WTC11 (cell line): ENCODE measurements around the gene EOMES. TPM values are rescaled to one million over a fixed set of nuclear protein-coding genes. Genes with fewer than 3 reads are reported as not detected.

Experiments
- ATAC-seq: fragments of 200-7000 bp; cut with Tn5 transposase; 2 replicates; pipeline ENCODE4 v1.10.0; 2021; ENCODE audit warnings: mild to moderate bottlenecking, moderate library complexity
- CTCF ChIA-PET: fragments of 300-600 bp; sonication (Branson Sonifier 250); formaldehyde crosslinking; loops from one replicate; lab custom pipeline; 2021; ENCODE audit warnings: antibody characterized with exemption; lab: Charles Lee
- POLR2A ChIA-PET: fragments of 350-600 bp; sonication (Branson Sonifier 250); formaldehyde crosslinking; loops from one replicate; lab custom pipeline; 2021; ENCODE audit warnings: antibody characterized with exemption; lab: Charles Lee
- DNase-seq: peaks from one replicate; pipeline ENCODE4 v3.0.0; 2021; ENCODE audit warnings: low spot score
- H3K27ac Mint-ChIP-seq: 2 replicates; pipeline ENCODE4 v1.8.0; 2021; ENCODE audit warnings: mixed read lengths
- H3K27me3 Mint-ChIP-seq: 2 replicates; pipeline ENCODE4 v1.8.0; 2021; ENCODE audit warnings: low read depth, mild to moderate bottlenecking, moderate library complexity, mixed read lengths
- H3K36me3 Mint-ChIP-seq: 2 replicates; pipeline ENCODE4 v1.8.0; 2021; ENCODE audit warnings: mixed read lengths
- H3K4me1 Mint-ChIP-seq: 2 replicates; pipeline ENCODE4 v1.8.0; 2022; ENCODE audit warnings: mixed read lengths
- H3K4me3 Mint-ChIP-seq: 2 replicates; pipeline ENCODE4 v1.8.0; 2021; ENCODE audit warnings: mild to moderate bottlenecking, moderate library complexity, mixed read lengths
- H3K9me3 Mint-ChIP-seq: 2 replicates; pipeline ENCODE4 v1.8.0; 2021; ENCODE audit warnings: mixed read lengths
- FOXK1 ChIP-seq: sonication (generic); formaldehyde crosslinking; IDR thresholded peaks from 2 replicates; pipeline ENCODE4 v1.8.0; 2022; ENCODE audit warnings: mild to moderate bottlenecking, moderate library complexity, missing genetic modification reagents
- GABPB1 ChIP-seq: sonication (generic); formaldehyde crosslinking; IDR thresholded peaks from 2 replicates; pipeline ENCODE4 v1.8.1; 2023; ENCODE audit warnings: mild to moderate bottlenecking, missing genetic modification reagents
- KAT7 ChIP-seq: sonication (generic); formaldehyde crosslinking; IDR thresholded peaks from 2 replicates; pipeline ENCODE4 v1.8.1; 2023; ENCODE audit warnings: missing genetic modification reagents, mild to moderate bottlenecking, borderline replicate concordance
- MXD4 ChIP-seq: fragments of 250-450 bp; sonication (Bioruptor Pico); IDR thresholded peaks from 2 replicates; pipeline ENCODE4 v1.8.0; 2021; ENCODE audit warnings: mild to moderate bottlenecking, moderate library complexity, borderline replicate concordance
- NFATC4 ChIP-seq: fragments of 250-450 bp; sonication (Bioruptor Pico); IDR thresholded peaks from 2 replicates; pipeline ENCODE4 v1.9.0; 2021; ENCODE audit warnings: mild to moderate bottlenecking
- NR2C2 ChIP-seq: sonication (generic); formaldehyde crosslinking; IDR thresholded peaks from 2 replicates; pipeline ENCODE4 v1.8.0; 2022; ENCODE audit warnings: mild to moderate bottlenecking, missing genetic modification reagents
- RELA ChIP-seq: sonication (generic); formaldehyde crosslinking; IDR thresholded peaks from 2 replicates; pipeline ENCODE4 v1.8.1; 2022; ENCODE audit warnings: missing genetic modification reagents, mild to moderate bottlenecking, borderline replicate concordance
- SMAD4 ChIP-seq: sonication (generic); formaldehyde crosslinking; IDR thresholded peaks from 2 replicates; pipeline ENCODE4 v1.8.0; 2022; ENCODE audit warnings: mild to moderate bottlenecking, missing genetic modification reagents
- TP53 ChIP-seq: sonication (generic); formaldehyde crosslinking; IDR thresholded peaks from 2 replicates; pipeline ENCODE4 v1.8.1; 2023; ENCODE audit warnings: mild to moderate bottlenecking, missing genetic modification reagents
- ZBTB21 ChIP-seq: sonication (generic); formaldehyde crosslinking; IDR thresholded peaks from 2 replicates; pipeline ENCODE4 v1.8.1; 2023; ENCODE audit warnings: mild to moderate bottlenecking, missing genetic modification reagents, borderline replicate concordance
- total RNA-seq: library from RNA; stranded (reverse); gene quantifications from 3 replicates; pipeline ENCODE4 v1.2.3, GENCODE V29; 2021
- TF ChIP-seq, protein P1 (sequence below): sonication (generic); formaldehyde crosslinking; IDR thresholded peaks from 2 replicates; pipeline ENCODE4 v1.8.0; 2023; ENCODE audit warnings: missing genetic modification reagents, mild to moderate bottlenecking, borderline replicate concordance
- TF ChIP-seq, protein P2 (sequence below): fragments of 250-450 bp; sonication (Bioruptor Pico); IDR thresholded peaks from 2 replicates; pipeline ENCODE4 v1.9.0; 2021; ENCODE audit warnings: mild to moderate bottlenecking
- TF ChIP-seq, protein P3 (sequence below): sonication (generic); formaldehyde crosslinking; IDR thresholded peaks from 2 replicates; pipeline ENCODE4 v1.8.0; 2023; ENCODE audit warnings: mild to moderate bottlenecking, missing genetic modification reagents
- TF ChIP-seq, protein P4 (sequence below): sonication (generic); formaldehyde crosslinking; IDR thresholded peaks from 2 replicates; pipeline ENCODE4 v1.8.1; 2023; ENCODE audit warnings: mild to moderate bottlenecking, missing genetic modification reagents, moderate library complexity
- TF ChIP-seq, protein P5 (sequence below): sonication (generic); formaldehyde crosslinking; IDR thresholded peaks from 2 replicates; pipeline ENCODE4 v1.8.0; 2022; ENCODE audit warnings: mild to moderate bottlenecking, missing genetic modification reagents
- TF ChIP-seq, protein P6 (sequence below): fragments of 250-450 bp; sonication (Bioruptor Pico); IDR thresholded peaks from 2 replicates; pipeline ENCODE4 v1.9.0; 2021; ENCODE audit warnings: moderate library complexity, mild to moderate bottlenecking, inconsistent platforms, borderline replicate concordance
- TF ChIP-seq, protein P7 (sequence below): fragments of 250-450 bp; sonication (Bioruptor Pico); IDR thresholded peaks from 2 replicates; pipeline ENCODE4 v1.9.0; 2021; ENCODE audit warnings: mild to moderate bottlenecking

EOMES gene
- total RNA-seq, 1 experiment from 2014 or later = 1.4 TPM

DNA sequence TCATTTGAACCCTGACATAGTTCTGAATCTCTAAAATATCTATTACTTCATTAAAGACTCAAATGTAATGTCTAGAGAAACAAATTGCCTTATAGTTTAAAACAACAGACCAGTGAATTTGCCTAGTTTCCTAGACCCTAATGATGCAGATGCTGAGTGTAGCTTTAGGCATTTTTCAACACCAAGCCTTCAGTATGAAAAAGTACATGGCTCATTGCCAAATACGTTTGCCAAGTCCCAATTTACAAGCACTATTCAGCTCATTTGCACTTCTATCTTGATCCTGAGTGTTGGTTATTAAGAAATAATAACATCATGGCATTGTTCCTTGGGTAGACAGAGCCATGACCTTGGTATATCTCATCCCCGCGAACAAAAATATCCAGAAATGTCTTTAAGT lies 46.8 kb downstream of the EOMES start (continued):
- TF ChIP-seq, protein P1, sequence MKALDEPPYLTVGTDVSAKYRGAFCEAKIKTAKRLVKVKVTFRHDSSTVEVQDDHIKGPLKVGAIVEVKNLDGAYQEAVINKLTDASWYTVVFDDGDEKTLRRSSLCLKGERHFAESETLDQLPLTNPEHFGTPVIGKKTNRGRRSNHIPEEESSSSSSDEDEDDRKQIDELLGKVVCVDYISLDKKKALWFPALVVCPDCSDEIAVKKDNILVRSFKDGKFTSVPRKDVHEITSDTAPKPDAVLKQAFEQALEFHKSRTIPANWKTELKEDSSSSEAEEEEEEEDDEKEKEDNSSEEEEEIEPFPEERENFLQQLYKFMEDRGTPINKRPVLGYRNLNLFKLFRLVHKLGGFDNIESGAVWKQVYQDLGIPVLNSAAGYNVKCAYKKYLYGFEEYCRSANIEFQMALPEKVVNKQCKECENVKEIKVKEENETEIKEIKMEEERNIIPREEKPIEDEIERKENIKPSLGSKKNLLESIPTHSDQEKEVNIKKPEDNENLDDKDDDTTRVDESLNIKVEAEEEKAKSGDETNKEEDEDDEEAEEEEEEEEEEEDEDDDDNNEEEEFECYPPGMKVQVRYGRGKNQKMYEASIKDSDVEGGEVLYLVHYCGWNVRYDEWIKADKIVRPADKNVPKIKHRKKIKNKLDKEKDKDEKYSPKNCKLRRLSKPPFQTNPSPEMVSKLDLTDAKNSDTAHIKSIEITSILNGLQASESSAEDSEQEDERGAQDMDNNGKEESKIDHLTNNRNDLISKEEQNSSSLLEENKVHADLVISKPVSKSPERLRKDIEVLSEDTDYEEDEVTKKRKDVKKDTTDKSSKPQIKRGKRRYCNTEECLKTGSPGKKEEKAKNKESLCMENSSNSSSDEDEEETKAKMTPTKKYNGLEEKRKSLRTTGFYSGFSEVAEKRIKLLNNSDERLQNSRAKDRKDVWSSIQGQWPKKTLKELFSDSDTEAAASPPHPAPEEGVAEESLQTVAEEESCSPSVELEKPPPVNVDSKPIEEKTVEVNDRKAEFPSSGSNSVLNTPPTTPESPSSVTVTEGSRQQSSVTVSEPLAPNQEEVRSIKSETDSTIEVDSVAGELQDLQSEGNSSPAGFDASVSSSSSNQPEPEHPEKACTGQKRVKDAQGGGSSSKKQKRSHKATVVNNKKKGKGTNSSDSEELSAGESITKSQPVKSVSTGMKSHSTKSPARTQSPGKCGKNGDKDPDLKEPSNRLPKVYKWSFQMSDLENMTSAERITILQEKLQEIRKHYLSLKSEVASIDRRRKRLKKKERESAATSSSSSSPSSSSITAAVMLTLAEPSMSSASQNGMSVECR (CRISPR knock-in tag) = no peak
- TF ChIP-seq NR2C2 (CRISPR knock-in tag) (no peak), KAT7 (no peak)

DNA sequence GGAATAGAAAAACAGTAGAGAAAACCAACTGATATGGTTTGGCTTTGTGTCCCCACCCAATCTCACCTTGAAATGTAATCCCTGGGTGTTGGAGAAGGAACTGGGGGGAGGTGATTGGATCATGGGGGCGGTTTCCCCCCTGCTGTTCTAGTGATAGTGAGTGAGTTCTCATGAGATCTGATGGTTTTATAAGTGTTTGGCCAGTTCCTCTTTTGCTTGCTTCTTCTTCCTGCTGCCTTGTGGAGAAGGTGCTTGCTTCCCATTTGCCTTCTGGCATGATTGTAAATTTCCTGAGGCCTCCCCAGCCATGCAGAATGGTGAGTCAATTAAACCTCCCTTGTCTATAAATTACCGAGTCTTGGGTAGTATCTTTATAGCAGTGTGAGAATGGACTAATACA lies 48.4 kb downstream of the EOMES start:
- no peaks in the 10 kb centered on the region for H3K36me3 Mint-ChIP-seq
- H3K9me3 Mint-ChIP-seq = no peaks in the 10 kb centered on the region
- no peaks in the 10 kb centered on the region for H3K27me3 Mint-ChIP-seq
- ChIA-PET POLR2A (no interaction called here), CTCF (no interaction called here)
- H3K27ac Mint-ChIP-seq = no peak overlapping the region
- H3K4me3 Mint-ChIP-seq = no peak overlapping the region
- TF ChIP-seq, protein P2, sequence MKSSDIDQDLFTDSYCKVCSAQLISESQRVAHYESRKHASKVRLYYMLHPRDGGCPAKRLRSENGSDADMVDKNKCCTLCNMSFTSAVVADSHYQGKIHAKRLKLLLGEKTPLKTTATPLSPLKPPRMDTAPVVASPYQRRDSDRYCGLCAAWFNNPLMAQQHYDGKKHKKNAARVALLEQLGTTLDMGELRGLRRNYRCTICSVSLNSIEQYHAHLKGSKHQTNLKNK (CRISPR knock-in tag) = no peak
- TF ChIP-seq, protein P3, sequence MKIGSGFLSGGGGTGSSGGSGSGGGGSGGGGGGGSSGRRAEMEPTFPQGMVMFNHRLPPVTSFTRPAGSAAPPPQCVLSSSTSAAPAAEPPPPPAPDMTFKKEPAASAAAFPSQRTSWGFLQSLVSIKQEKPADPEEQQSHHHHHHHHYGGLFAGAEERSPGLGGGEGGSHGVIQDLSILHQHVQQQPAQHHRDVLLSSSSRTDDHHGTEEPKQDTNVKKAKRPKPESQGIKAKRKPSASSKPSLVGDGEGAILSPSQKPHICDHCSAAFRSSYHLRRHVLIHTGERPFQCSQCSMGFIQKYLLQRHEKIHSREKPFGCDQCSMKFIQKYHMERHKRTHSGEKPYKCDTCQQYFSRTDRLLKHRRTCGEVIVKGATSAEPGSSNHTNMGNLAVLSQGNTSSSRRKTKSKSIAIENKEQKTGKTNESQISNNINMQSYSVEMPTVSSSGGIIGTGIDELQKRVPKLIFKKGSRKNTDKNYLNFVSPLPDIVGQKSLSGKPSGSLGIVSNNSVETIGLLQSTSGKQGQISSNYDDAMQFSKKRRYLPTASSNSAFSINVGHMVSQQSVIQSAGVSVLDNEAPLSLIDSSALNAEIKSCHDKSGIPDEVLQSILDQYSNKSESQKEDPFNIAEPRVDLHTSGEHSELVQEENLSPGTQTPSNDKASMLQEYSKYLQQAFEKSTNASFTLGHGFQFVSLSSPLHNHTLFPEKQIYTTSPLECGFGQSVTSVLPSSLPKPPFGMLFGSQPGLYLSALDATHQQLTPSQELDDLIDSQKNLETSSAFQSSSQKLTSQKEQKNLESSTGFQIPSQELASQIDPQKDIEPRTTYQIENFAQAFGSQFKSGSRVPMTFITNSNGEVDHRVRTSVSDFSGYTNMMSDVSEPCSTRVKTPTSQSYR (CRISPR knock-in tag) = no peak
- TF ChIP-seq GABPB1 (CRISPR knock-in tag) (no peak), MXD4 (CRISPR knock-in tag) (no peak), SMAD4 (CRISPR knock-in tag) (no peak), TP53 (CRISPR knock-in tag) (no peak), RELA (CRISPR knock-in tag) (no peak), FOXK1 (CRISPR knock-in tag) (no peak), ZBTB21 (CRISPR knock-in tag) (no peak)
- TF ChIP-seq, protein P4, sequence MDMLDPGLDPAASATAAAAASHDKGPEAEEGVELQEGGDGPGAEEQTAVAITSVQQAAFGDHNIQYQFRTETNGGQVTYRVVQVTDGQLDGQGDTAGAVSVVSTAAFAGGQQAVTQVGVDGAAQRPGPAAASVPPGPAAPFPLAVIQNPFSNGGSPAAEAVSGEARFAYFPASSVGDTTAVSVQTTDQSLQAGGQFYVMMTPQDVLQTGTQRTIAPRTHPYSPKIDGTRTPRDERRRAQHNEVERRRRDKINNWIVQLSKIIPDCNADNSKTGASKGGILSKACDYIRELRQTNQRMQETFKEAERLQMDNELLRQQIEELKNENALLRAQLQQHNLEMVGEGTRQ (CRISPR knock-in tag) = no peak
- ATAC-seq (no peak), DNase-seq (no peak)
- peaks cover 27% of the 10 kb centered on the region for H3K4me1 Mint-ChIP-seq

DNA sequence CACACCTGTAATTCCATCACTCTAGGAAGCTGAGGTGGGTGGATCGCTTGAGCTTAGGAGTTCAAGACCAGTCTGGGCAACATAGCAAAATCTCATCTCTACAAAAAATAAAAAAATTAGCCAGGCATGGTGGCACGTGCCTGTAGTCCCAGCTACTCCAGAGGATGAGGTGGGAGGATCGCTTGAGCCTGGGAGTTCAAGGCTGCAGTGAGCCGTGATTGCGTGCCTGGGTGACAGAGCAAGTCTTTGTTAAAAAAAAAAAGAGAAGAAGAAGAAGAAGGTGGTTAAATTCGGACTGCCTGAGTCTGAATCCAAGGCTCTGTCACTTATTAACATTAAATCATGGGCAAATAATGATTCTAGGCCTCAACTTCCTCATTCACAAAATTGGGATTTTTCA lies 51.0 kb downstream of the EOMES start:
- ChIA-PET POLR2A (no interaction called here), CTCF (interaction anchor here (1.5 kb wide), 1 partner anchor 10 kb away, joined by 10 read pairs; no protein-coding TSS in a partner anchor)
- ATAC-seq = no peak
- Mint-ChIP-seq H3K27ac (no peak overlapping the region), H3K4me1 (peaks cover 45% of the 10 kb centered on the region), H3K36me3 (no peaks in the 10 kb centered on the region), H3K9me3 (no peaks in the 10 kb centered on the region)
- no peak for DNase-seq
- TF ChIP-seq NFATC4 (CRISPR knock-in tag) = no peak
- TF ChIP-seq, protein P5, sequence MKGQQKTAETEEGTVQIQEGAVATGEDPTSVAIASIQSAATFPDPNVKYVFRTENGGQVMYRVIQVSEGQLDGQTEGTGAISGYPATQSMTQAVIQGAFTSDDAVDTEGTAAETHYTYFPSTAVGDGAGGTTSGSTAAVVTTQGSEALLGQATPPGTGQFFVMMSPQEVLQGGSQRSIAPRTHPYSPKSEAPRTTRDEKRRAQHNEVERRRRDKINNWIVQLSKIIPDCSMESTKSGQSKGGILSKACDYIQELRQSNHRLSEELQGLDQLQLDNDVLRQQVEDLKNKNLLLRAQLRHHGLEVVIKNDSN = no peak
- TF ChIP-seq, protein P6, sequence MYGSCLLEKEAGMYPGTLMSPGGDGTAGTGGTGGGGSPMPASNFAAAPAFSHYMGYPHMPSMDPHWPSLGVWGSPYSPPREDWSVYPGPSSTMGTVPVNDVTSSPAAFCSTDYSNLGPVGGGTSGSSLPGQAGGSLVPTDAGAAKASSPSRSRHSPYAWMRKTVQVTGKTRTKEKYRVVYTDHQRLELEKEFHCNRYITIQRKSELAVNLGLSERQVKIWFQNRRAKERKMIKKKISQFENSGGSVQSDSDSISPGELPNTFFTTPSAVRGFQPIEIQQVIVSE (CRISPR knock-in tag) = no peak
- TF ChIP-seq, protein P7, sequence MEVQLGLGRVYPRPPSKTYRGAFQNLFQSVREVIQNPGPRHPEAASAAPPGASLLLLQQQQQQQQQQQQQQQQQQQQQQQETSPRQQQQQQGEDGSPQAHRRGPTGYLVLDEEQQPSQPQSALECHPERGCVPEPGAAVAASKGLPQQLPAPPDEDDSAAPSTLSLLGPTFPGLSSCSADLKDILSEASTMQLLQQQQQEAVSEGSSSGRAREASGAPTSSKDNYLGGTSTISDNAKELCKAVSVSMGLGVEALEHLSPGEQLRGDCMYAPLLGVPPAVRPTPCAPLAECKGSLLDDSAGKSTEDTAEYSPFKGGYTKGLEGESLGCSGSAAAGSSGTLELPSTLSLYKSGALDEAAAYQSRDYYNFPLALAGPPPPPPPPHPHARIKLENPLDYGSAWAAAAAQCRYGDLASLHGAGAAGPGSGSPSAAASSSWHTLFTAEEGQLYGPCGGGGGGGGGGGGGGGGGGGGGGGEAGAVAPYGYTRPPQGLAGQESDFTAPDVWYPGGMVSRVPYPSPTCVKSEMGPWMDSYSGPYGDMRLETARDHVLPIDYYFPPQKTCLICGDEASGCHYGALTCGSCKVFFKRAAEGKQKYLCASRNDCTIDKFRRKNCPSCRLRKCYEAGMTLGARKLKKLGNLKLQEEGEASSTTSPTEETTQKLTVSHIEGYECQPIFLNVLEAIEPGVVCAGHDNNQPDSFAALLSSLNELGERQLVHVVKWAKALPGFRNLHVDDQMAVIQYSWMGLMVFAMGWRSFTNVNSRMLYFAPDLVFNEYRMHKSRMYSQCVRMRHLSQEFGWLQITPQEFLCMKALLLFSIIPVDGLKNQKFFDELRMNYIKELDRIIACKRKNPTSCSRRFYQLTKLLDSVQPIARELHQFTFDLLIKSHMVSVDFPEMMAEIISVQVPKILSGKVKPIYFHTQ = no peak
- TF ChIP-seq, all 79 proteins: peak for 0
- no peak overlapping the region for H3K4me3 Mint-ChIP-seq
- H3K27me3 Mint-ChIP-seq = no peaks in the 10 kb centered on the region
